BLaER1 treated with 17β-estradiol and CSF1 and Interleukin-3, amounts not matched to agents 10 nM and 100 nM (cell line): ENCODE results near the gene KCP.
"Not testable (repeated sequence)": the region's sequence is repeated elsewhere in the genome, so short reads cannot be mapped to it uniquely, and the experiment has no call there.

Experiments used
- H3K27ac ChIP-seq, 11 experiments: shearing (Covaris generic); formaldehyde crosslinking; 2 replicates each; pipeline ENCODE4 v1.8.1; 2022
- H3K27me3 ChIP-seq, 11 experiments: shearing (Covaris generic); formaldehyde crosslinking; 2 replicates each; pipeline ENCODE4 v1.8.1; 2022
- H3K36me3 ChIP-seq, 11 experiments: shearing (Covaris generic); formaldehyde crosslinking; 2 replicates each; pipeline ENCODE4 v1.8.1; 2022
- H3K4me1 ChIP-seq, 10 experiments: shearing (Covaris generic); formaldehyde crosslinking; 2 replicates each; pipeline ENCODE4 v1.8.1; 2022
- H3K4me2 ChIP-seq, 11 experiments: shearing (Covaris generic); formaldehyde crosslinking; 2 replicates each; pipeline ENCODE4 v1.8.1; 2022
- H3K4me3 ChIP-seq, 10 experiments: shearing (Covaris generic); formaldehyde crosslinking; 2 replicates each; pipeline ENCODE4 v1.8.1; 2022
- H3K9ac ChIP-seq, 11 experiments: shearing (Covaris generic); formaldehyde crosslinking; 2 replicates each; pipeline ENCODE4 v1.8.1; 2022
- H3K9me3 ChIP-seq, 11 experiments: shearing (Covaris generic); formaldehyde crosslinking; replicated peaks in 1 of 11; 2 replicates each; pipeline ENCODE4 v1.8.1; 2022
- H4K20me1 ChIP-seq, 11 experiments: shearing (Covaris generic); formaldehyde crosslinking; 2 replicates each; pipeline ENCODE4 v1.8.1; 2022
- Cebpa-rat ChIP-seq, 11 experiments: shearing (Covaris generic); IDR thresholded peaks; 2 replicates each; pipeline ENCODE4 v1.8.1; 2022

Gene KCP

GRCh38 chr7:128914566-128915151, 4.2 kb upstream of the KCP start:
- H3K9me3 ChIP-seq, result no peaks in the 10 kb centered on the region
- no peak for TF ChIP-seq Cebpa-rat (IDR thresholded peaks at IDR 0.05)
- peaks cover 49 to 91% (median 74%) of the 10 kb centered on the region in 11 experiments for H3K27me3 ChIP-seq
- no peak overlapping the region for H3K9ac ChIP-seq
- peaks cover 0 to 17% (median 0%) of the 10 kb centered on the region in 11 experiments; a peak in 6 of 22 replicates for H4K20me1 ChIP-seq
- H3K4me2 ChIP-seq, result peak overlapping the region in 6 of 11 experiments; percentile 5 to 40 (median 31); a peak in 7 of 22 replicates
- no peaks in the 10 kb centered on the region for H3K36me3 ChIP-seq
- no peak overlapping the region for H3K4me3 ChIP-seq
- H3K4me1 ChIP-seq, result peaks cover 17 to 34% (median 29%) of the 10 kb centered on the region in 10 experiments
- no peak overlapping the region for H3K27ac ChIP-seq

- no peaks in the 10 kb centered on the region for H3K36me3 ChIP-seq
- no peak overlapping the region for H3K27ac ChIP-seq
- peaks cover 54 to 92% (median 80%) of the 10 kb centered on the region in 11 experiments for H3K27me3 ChIP-seq
- peak overlapping the region in 5 of 11 experiments; percentile 5 to 34 (median 29); a peak in 3 of 22 replicates for H3K4me2 ChIP-seq
- H3K4me1 ChIP-seq, result peaks cover 23 to 39% (median 32%) of the 10 kb centered on the region in 10 experiments
- no peak for TF ChIP-seq Cebpa-rat (IDR thresholded peaks at IDR 0.05)
- no peak overlapping the region for H3K9ac ChIP-seq
- no peaks in the 10 kb centered on the region for H3K9me3 ChIP-seq
- peaks cover 0 to 17% (median 0%) of the 10 kb centered on the region in 11 experiments; a peak in 6 of 22 replicates for H4K20me1 ChIP-seq
- no peak overlapping the region for H3K4me3 ChIP-seq
Observed at GRCh38 chr7:128913870-128914565, 3.5 kb upstream of the KCP start.

GRCh38 chr7:128912709-128913495, 2.4 kb upstream of the KCP start:
- peaks cover 23 to 39% (median 33%) of the 10 kb centered on the region in 10 experiments for H3K4me1 ChIP-seq
- not testable (repeated sequence) for H3K36me3 ChIP-seq, H3K4me2 ChIP-seq, H3K4me3 ChIP-seq, H3K9me3 ChIP-seq, H3K9ac ChIP-seq, H3K27ac ChIP-seq
- H3K27me3 ChIP-seq, result peaks cover 54 to 90% (median 83%) of the 10 kb centered on the region in 11 experiments
- peaks cover 0 to 17% (median 0%) of the 10 kb centered on the region in 11 experiments; a peak in 6 of 22 replicates for H4K20me1 ChIP-seq

GRCh38 chr7:128912281-128912680, 1.8 kb upstream of the KCP start:
- Histone ChIP-seq H3K36me3 (no peaks in the 10 kb centered on the region), H3K9ac (no peak overlapping the region), H3K4me2 (peak overlapping the region in 3 of 11 experiments; percentile 63 to 68 (median 66); a peak in 4 of 22 replicates), H3K27ac (no peak overlapping the region), H3K9me3 (no peaks in the 10 kb centered on the region), H4K20me1 (peaks cover 0 to 17% (median 0%) of the 10 kb centered on the region in 11 experiments; a peak in 6 of 22 replicates), H3K4me1 (peaks cover 23 to 39% (median 33%) of the 10 kb centered on the region in 10 experiments), H3K4me3 (no peak overlapping the region), H3K27me3 (peaks cover 54 to 87% (median 80%) of the 10 kb centered on the region in 11 experiments)
- no peak for TF ChIP-seq Cebpa-rat (IDR thresholded peaks at IDR 0.05)

GRCh38 chr7:128911423-128912031, 1.0 kb upstream of the KCP start:
- peak overlapping the region in 4 of 11 experiments; percentile 25 to 57 (median 30); a peak in 3 of 22 replicates for H3K9ac ChIP-seq
- peaks cover 47 to 80% (median 72%) of the 10 kb centered on the region in 11 experiments for H3K27me3 ChIP-seq

GRCh38 chr7:128909625-128910568, 612 bp downstream of the KCP start:
- Histone ChIP-seq H3K27me3 (peaks cover 32 to 63% (median 56%) of the 10 kb centered on the region in 11 experiments), H3K4me3 (no peak overlapping the region), H4K20me1 (peaks cover 0 to 17% (median 0%) of the 10 kb centered on the region in 11 experiments; a peak in 5 of 22 replicates), H3K9ac (peak overlapping the region in 2 of 11 experiments; percentile 18 to 32; a peak in 1 of 22 replicates), H3K4me1 (peaks cover 23 to 35% (median 29%) of the 10 kb centered on the region in 10 experiments), H3K4me2 (peak overlapping the region; percentile 58 to 82 (median 69)), H3K36me3 (no peaks in the 10 kb centered on the region), H3K9me3 (no peaks in the 10 kb centered on the region), H3K27ac (no peak overlapping the region)
- TF ChIP-seq Cebpa-rat (IDR thresholded peaks at IDR 0.05), result no peak

More at GRCh38 chr7:128911423-128912031, 1.0 kb upstream of the KCP start:
- Histone ChIP-seq H3K4me3 (no peak overlapping the region), H3K9me3 (no peaks in the 10 kb centered on the region), H3K27ac (peak overlapping the region in 4 of 11 experiments; percentile 2 to 37 (median 13); a peak in 4 of 22 replicates), H4K20me1 (peaks cover 0 to 17% (median 0%) of the 10 kb centered on the region in 11 experiments; a peak in 5 of 22 replicates), H3K36me3 (no peaks in the 10 kb centered on the region), H3K4me1 (peaks cover 23 to 39% (median 33%) of the 10 kb centered on the region in 10 experiments), H3K4me2 (peak overlapping the region; percentile 31 to 68 (median 50))
- TF ChIP-seq Cebpa-rat (IDR thresholded peaks at IDR 0.05), result no peak

GRCh38 chr7:128908750-128909624, 1.5 kb downstream of the KCP start:
- H3K4me3 ChIP-seq, result no peak overlapping the region
- H3K36me3 ChIP-seq, result no peaks in the 10 kb centered on the region
- peaks cover 23 to 54% (median 47%) of the 10 kb centered on the region in 11 experiments for H3K27me3 ChIP-seq
- TF ChIP-seq Cebpa-rat (IDR thresholded peaks at IDR 0.05), result no peak
- H4K20me1 ChIP-seq, result peaks cover 0 to 9% (median 0%) of the 10 kb centered on the region in 11 experiments; a peak in 3 of 22 replicates
- H3K27ac ChIP-seq, result no peak overlapping the region
- peak overlapping the region in 10 of 11 experiments; percentile 58 to 82 (median 70); a peak in 15 of 22 replicates for H3K4me2 ChIP-seq
- peaks cover 23 to 33% (median 28%) of the 10 kb centered on the region in 10 experiments for H3K4me1 ChIP-seq
- no peaks in the 10 kb centered on the region for H3K9me3 ChIP-seq
- H3K9ac ChIP-seq, result no peak overlapping the region
